ENCODE data around the gene CCBE1.

- TF ChIP-seq GATA2 (IDR thresholded peaks at IDR 0.05; ENCODE audit: low read depth, low read length) = no peak
- TF ChIP-seq GATA3 (IDR thresholded peaks at IDR 0.05; ENCODE audit: low read depth, low read length) = no peak
These were observed 22.3 kb downstream of the CCBE1 start for GRCh38 chr18:59674903-59675270.
